NCI-H82 (cell line): ENCODE measurements around the gene RHEX.

Experiments used
- DNase-seq: peaks from one replicate; lab custom pipeline; 2025; lab: John Stamatoyannopoulos, UW

The RHEX gene

DNA sequence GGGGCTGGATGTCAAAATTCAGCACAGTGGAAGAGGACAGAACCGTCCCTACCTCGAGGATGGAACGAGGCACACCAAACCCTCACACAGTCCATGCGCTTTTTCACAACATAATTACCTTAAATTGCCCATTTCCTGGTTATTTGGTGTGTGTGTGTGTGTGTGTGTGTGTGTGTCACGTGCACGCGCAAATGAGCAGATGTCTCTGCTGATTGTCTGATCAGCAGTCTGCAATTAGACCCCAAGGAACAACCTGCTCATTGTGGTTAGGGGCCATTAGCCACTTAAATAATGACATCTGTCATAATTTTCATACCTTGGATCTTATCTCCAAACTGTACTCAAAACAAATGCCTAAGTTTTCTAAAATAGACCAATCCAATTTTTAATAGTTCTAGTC, 41.1 kb downstream of the RHEX start:
- no peak for DNase-seq

DNA sequence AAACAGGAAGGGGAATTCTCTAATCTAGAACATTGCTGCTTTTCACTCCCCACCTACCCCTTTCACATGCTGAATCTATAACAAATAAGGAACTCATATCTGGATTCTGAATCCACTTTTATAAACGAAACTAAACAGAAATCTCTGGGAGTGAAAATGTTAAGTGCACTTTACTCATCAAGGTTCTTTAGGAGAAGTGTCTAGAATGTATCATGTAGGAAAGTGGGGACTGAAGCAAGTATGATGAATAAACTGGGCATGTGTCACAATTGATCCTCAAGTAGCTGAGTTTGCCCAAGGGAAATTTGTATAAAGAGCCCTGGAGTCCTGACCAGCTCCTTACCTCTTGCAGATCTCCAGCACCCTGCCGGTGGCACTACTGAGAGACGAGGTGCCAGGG, 44.4 kb downstream of the RHEX start:
- no peak for DNase-seq

DNA sequence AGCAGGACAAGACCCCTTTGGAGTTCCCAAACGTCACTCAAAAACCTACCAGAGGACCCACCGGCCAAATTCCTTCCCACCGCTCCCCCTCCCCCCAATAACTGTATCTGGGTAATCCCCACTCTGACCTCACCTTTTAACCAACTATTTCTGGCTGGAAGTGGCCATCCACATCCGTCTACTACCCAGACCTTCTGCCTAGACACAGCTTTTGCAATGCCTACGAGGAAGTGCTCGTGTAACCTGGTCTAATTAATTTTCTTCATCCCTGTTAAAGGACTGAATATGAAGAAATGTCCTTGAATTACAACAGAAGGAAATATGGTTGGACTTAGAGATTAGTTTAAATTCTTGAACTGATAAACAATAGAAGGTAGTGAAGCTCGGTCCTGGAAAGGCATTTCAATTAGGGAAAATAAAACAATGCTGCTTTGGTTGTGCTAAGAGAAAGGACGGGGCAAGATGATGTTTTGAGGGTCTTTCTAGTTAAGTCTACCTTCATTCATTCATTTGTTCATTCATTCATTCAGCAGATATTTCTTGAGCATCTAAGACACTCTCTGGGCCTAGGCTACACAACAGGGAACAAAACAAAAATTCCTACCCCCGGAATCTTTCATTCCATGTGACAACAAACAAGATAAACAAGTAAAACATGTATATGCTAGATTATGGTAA, 45.4 kb downstream of the RHEX start:
- no peak for DNase-seq

DNA sequence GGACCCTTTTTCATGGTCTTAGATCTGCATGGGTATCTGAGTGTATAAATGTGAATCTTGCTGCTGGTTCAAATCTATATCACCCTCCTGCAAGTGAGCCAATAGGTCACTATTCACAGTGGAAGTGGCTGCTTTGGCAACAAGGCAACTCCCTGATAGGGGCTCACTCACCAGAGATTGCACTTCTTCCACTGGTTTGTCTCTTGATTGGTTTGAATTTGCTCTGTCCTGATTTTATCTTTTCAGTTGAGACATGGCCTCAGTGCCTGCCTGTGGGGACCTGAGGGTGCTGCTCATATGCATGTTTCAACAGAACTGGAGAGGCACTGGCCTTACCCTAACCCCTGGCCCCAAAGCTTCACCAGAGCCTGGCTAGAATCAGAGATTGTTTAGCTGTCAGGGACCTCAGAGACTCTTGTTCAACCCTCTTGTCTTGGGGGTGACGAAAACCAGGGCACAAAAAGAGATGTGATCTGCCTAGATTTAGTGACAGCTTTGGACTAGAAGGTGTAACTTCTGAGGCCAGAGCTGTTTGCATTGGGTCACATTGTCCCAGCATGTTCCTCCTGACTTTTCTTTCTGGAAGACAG, 47.3 kb downstream of the RHEX start:
- no peak for DNase-seq

DNA sequence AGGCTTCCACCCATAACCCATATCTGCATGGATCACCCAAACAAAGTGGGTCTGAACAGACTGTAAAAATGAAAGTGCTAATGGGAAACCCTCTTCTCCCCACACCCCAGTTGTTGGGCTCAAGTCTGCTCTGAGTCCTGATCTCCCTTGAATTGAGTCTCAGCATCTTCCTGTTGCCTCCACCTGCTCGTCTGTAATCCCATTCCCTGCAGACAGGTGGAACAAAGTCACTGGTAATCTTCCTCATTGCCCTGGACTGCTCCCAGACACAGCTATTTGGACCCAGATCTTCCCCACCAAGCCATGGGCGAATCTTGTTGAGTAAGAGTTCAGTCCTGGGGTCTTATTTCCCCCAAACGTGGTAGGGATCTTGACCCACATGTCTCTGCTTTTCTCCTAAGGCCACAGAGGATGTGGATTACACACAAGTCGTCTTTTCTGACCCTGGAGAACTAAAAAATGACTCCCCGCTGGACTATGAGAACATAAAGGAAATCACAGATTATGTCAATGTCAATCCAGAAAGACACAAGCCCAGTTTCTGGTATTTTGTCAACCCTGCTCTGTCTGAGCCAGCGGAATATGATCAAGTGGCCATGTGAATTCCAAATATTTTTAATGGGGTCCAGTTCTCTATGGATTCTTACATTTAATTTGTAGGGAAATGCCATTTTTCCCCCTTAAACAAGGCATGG, 48.5 kb downstream of the RHEX start:
- no peak for DNase-seq

DNA sequence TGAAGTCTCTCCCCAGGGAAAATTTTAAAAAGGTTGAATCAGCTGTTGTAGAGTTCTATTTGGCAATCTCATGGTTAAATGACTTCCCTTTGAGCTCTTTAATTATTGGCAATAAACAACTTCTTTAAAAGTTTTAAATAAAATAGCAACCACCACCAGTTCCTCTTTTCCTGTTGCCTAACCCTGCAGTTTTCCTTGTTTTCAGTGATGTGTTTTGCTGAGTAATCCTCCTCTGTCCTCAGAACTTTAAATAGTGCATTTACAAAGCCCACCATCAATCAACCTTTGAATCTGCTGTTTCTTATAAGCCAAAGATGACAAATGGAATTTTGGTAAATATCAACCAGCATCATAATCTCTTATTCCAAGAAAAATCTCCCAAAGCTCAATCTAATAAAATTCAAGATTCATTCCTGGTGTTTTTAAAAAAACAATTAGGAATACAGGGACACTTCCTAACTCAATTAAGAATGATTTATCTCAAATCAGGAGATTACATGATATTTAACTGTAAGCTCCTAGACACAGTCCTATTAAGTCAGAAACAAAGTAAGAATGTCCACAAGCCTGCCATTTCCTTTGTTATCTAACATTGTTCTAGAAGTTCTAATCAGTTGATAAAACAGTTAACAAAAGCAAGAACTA, 49.4 kb downstream of the RHEX start:
- peak; percentile 49 for DNase-seq

DNA sequence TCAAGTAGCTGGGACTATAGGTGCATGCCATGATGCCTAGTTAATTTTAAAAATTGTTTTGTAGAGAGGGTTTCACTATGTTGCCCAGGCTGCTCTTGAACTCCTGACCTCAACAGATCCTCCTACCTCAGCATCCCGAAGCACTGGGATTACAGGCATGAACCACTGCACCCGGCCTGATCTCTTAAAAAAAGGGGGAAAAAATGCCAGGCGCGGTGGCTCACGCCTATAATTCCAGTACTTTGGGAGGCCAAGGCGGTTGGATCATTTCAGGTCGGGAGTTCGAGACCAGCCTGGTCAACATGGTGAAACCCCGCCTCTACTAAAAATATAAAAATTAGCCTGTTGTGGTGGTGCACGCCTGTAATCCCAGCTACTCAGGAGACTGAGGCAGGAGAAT, 51.0 kb downstream of the RHEX start:
- DNase-seq: no peak

DNA sequence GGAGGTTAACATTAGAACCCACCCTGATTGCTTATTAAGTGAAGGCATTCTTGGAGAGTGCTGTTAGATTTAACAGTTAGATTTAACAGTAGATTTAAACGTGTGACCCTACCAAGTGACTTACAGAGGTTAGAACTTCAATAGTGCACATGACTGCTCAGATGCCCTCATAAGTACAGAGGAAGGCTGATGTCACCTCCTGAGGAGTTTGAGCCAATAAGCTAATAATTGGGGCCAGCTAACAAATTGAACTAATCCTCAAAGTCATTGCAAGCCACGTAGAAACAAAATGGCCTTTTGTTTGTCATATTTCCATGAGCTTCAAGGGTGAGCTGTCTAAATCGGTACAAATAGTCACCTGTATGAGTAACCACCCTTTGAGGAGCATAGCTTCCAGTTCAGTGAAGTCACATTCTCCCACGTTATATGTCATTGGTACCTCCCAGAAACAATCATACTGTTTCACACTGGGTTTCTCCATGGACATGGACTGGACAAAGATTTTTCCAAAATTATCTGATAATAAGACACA, 52.6 kb downstream of the RHEX start:
- no peak for DNase-seq

DNA sequence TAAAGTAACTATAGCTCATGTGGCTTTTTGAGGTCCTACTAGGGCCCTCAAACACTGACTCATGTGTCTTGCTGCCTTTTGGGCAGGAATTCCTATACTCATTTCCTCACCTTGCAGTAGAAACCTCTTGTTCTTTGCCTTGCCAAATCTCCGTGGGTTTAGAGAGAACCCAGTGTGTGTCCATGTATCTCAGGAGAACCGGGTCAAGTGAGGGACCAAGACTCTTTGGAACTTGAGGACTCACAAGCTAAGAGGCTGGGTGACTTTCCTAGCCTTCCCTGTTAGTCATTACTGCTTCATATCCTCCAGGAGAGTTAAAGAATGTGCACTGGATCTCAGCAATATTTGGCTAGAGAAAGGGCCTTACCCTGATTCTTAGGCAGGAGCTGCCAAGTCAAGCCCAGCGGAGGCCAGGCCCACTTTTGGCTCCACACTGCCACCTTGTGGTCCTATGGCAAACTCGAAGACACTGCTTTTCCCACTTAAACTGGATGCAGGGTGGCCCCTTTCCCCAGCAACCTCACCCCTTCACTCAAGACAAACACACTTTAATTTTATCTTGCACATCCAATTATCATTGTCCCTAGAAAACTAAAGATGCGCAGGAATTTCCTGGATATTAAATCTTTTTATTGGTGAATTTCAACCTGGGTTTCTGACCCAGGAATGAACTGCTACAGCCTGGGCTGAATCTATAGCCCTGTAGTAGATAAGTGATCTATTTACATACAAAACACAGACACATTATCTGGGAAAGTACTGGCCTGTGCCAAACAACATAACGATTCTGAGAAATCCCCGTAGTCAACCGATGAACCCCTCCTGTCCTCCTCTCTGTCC, 53.6 kb downstream of the RHEX start:
- peak; percentile 87 for DNase-seq

DNA sequence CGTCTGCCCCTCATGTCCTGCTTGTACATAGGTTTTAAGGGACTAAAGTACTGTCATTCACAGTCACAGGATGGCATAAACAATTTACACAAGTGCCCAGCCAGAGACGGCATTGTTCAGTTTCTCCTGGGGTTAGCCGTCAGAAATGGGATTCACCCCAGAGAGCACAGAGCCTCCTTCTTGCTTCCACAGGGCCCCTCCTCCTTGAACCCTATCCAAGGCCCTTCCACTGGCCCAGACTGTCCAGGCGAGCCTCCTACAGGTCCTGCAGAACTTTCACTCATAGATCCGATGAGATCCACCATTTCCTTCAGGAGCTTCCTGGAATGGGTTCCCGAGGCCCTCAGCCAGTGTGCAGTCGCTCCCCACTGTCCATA, 54.2 kb downstream of the RHEX start:
- no peak for DNase-seq

DNA sequence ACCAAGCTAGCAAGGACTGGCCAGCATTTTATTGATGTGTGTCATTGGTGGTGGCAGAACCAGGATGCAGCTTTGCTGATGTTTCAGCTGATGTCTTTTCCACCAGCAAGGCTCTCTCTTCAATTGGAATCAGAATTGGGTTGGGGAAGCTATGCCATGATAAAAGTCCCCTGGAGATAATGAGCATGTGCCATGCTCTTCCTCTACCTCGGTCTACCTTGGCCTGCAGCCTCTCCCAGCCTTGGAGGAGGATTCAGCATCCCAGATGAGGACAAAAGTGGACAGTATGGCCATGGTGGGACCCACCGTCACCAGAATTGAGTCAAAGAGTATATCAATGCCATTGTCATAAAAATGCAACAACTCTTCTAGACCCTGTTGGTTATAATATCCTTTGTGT, 55.7 kb downstream of the RHEX start:
- no peak for DNase-seq

DNA sequence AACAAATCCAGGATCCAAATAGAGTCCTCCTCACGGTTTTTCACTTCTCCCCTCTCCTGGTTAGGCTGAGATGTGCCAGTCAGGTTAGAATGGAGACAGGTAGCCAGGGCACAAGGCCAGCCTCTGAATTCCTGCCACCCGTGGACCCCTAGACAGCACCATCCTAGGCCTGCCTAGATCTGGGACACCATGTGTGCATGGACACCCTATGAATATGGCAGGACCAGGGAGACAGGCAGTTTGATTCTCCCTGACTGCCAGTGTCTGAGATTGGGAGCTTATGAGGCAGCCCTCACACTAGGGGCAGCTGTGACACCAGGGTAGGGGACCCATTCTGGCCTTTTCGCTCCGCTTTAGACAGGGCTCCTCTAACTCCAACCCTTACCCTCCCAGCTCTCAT, 56.7 kb downstream of the RHEX start:
- DNase-seq: no peak

DNA sequence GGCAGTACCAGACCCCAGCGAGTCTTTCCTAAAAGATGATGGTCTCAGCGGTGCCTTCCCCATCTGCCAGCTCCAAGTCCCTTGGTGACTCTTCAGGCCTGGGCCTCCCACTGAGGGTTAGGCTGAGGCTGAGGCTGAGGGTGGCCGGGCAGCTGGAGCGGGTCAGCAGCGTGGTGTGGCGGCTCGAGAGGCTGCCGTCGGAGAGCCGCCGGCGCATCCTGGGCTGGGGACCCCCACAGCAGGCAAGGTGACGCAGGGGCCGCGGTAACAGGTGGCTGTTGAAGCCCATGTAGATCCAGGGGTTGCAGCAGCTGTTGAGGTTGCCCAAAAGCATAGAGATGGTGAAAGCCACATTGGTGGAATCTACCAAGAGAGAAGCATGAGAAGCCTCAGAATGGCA, 57.2 kb downstream of the RHEX start:
- no peak for DNase-seq

DNA sequence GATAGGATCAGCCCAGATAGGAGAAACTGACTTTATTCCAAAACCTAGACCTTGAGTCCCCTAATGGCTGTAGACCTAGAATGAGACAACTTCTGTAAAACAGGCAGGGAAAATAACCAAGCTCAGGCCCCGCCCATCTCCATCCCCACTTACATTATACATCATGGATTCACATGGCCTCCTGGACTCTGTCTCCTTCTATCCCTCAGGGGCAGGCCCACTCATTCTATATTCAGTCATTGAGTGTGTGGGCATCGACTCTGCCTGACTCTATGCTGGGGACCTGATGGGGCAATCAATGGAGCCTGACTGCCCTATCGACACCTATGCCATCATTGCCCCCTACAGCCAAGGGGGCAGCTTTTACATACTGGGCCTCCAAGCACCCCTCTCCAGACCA, 57.8 kb downstream of the RHEX start:
- DNase-seq: no peak

DNA sequence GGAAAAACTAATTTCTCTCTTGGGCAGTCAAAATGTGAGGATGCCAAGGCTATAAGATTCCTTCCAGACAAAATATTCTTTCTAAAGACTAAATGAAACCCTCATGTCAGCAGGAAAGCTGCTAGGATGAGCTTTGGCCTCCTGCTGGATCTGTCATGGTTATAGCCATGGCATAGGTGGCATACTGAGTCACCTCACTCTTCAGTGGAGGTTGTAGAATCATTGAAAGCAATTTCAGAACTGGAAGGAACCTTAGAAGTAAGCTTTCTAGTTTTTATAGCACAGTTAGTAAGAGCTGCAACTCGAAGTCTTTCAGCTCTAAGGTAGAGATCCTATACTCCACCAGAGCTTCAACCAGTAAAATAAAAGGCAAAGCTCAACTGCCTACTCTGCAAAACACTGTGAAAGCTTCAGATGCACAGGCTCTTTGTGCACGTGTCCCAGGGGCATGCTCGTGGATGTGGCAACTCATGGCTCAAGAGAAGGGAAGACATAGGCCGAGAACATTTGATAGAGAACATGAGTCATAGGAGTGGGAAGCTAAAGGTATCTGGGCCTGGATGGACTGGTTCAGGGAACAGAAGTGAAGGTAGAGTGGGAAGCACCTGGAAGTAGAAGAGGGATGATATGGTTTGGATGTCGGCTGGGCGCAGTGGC, 58.4 kb downstream of the RHEX start:
- DNase-seq: no peak

DNA sequence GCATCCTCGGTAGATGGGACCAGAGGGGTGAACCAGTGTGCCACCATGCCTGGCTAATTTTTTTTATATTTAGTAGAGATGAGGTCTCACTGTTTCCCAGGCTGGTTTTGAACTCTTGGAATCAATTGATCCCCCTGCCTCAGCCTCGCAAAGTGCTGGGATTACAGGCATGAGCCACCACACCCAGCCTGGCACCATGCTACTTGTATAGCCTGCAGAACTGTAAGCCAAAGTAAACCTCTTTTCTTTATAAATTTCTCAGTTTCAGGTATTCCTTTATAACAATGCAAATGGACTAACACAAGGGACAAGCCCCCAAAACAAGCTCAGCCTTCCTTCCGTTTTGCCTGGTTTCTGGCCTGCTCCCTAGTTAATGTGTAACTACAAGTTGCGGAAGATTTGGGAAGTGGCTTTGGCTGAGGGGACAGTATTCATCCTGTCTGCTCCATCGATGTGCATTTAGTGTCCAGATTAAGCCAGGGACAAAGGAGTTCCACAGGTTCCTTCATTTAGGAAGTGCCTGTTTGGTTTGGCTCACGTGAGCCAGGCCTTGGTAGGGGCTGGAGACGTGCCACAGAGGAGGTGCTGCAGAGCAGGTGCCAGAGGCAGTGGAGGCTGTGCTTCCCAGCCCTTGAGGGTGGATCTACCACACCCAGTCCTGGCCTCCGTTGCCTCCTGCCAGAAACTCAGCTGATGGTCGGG, 59.8 kb downstream of the RHEX start:
- DNase-seq: no peak

DNA sequence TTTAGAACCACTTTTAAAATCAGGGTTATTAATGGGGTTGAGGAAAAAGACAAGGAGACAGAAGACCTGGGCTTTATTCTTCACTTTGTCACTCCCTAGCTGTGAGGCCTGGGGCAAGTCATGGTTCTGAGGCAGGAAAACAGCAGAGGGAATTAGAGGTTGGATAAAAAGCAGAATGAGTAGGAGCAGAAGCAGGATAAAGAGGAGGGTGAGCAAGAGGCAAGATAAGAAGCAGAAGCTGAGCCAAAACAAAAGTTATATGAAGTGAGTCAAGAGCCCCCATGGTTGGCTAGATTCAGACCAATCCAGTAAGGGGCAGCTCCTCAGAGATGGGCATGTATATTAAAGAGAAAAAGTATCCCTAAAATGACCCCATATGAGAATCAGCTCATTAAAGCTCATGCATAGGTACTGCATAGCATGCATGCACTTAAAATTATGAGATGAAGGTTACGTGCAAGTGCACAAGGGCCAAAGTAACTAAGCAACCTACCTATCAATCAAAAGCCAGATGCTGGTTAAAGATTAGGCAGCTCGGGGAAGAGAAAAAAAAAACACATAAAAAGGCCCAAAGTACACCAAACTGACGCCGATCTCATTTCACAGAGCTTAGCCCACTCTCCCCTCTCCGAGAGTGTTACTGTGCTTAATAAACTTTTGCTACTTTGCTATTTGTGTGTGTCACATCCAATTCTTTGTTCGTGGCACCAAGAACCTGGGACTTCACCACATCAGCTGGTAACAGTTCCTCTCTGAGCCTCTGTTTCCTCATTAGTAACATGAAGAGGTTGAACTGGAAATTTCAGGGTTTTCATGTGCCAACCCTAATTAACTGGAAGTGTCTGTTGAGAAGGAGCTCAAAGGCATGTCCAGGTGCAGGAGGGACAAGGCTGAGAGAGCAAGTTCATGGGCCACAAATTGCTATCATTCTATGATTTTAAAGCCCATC, 62.0 kb downstream of the RHEX start:
- no peak for DNase-seq

DNA sequence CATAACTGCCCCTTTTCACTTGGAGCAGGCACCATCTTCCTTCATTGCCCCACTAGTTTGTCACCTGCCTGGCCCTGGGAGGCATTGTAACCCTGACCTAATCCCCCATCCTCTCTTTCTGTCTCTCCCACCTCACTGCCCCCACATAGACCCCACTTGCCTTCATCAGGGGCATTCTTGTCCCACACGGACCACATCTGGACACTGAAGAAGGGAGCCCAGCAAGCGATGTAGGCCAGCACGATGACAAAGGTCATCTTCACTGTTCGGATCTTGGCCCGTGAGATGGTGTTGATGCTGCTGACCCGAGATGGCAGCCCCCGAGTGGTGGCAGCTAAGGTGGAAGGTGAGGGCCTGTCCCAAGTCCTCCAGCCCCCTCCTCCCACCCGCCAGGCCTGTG, 62.8 kb downstream of the RHEX start:
- DNase-seq: no peak

DNA sequence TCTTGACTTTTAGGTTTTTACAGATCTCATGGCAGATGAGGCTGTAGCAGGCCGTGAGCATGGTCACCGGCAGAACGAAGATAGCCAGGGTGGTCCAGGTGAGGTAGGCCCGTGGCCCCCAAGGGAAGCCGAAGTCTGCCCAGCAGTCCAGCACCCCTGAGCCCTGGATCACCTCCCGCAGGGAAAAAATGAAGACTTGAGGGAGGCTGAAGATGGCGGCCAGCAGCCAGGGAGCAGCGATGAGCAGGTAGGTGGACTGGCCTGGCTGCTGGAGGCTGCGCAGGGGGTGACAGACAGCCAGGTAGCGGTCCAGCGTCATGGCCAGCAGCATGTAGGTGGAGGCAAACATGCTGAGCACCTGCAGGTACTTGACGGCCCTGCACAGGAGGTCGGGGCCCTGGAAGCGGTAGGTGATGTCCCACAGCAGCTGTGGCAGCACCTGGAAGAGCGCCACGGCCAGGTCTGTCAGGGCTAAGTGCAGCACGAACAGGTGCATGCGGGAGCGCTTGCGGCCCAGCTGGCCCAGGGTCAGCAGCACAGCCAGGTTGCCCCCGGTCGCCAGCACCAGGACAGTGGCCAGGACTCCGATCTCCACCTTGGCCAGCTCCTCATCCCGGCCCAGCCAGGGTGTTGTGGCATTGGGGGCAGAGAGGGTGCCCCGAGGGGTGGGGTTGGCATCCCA, 63.4 kb downstream of the RHEX start:
- no peak for DNase-seq
